Tongue (tissue), 2 donors: ENCODE measurements around the gene SPO11. TPM values are rescaled to one million over a fixed set of nuclear protein-coding genes. Genes with fewer than 3 reads are reported as not detected.
A peak's percentile ranks its signal among the peaks of the same experiment; 100 is the strongest.

Experiments used
- DNase-seq: peaks from one replicate; pipeline ENCODE4 v3.0.0-alpha.2; 2015
- total RNA-seq: library from RNA; depleted of rRNA; stranded (reverse); fragments of >200 nt; gene quantifications from one replicate; pipeline ENCODE4 v1.2.3, GENCODE V29; 2014

Gene SPO11
- total RNA-seq, 1 donor from 2014 or later, result not detected

DNA sequence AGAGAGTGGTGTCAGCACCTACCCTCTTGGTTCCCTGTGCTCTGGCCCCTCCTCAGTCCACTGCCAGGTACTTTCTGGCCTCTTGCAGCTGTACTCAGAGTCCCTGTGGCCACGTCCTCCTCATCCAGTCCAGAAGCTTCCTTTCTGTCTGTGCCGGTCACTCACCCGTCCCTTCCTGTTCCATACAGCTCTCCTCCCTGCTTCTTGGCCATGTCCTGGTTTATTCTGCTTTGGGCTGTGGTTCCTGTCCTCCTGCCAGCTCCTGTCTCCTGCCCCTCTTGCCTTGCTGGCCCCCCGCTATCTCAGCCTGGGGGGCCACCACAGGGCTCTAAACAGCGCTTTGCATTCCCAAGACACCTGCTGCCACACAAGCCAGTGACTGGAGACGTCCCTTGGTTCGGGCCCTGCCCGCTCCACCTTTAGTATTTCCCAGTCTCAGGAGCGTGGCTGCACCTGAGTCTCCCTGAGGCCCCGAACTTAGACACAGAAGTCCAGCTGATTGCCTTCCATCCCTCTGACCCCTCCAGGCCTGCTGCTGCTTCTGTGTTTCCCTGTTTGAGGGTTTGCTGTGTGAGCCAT, 46.1 kb downstream of the SPO11 start:
- DNase-seq, result no peak

- DNase-seq, result no peak
Observed at GRCh38 chr20:57377350-57377749, 47.7 kb downstream of the SPO11 start.

- no peak for DNase-seq
Observed at GRCh38 chr20:57378107-57378506, 48.5 kb downstream of the SPO11 start.

DNA sequence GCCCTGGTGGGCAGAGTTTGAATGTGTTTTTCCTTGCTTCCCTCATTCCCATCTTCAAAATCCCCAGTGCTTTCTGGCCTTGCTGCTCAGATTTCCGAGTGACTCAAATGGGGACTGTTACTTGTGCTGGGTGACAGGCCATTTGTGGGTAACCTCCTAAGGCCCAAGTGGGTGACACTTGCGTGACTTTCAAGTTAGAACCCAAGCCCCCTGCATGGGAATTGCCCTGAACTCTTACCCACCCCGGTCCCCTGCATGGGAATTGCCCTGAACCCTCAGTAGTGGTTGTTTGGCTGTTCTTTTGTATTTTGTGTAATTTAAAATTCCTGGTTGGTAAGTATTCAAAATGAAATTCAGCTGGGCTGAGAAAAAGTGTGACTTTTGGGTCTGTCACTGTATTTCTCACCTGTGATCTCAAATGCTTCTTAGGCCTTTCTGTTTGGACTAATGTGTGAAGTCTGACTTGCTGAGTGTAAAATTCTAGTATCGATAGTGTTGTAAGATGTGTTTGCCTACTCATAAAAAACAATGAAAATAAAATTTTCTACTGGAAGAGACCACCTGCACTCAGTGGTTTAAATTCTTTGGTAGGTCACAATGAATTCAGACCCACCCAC, 49.2 kb downstream of the SPO11 start:
- DNase-seq, result no peak

- DNase-seq, result no peak
Observed at GRCh38 chr20:57379263-57379647, 49.7 kb downstream of the SPO11 start.

- no peak for DNase-seq
Observed at GRCh38 chr20:57380081-57380750, 50.6 kb downstream of the SPO11 start.

DNA sequence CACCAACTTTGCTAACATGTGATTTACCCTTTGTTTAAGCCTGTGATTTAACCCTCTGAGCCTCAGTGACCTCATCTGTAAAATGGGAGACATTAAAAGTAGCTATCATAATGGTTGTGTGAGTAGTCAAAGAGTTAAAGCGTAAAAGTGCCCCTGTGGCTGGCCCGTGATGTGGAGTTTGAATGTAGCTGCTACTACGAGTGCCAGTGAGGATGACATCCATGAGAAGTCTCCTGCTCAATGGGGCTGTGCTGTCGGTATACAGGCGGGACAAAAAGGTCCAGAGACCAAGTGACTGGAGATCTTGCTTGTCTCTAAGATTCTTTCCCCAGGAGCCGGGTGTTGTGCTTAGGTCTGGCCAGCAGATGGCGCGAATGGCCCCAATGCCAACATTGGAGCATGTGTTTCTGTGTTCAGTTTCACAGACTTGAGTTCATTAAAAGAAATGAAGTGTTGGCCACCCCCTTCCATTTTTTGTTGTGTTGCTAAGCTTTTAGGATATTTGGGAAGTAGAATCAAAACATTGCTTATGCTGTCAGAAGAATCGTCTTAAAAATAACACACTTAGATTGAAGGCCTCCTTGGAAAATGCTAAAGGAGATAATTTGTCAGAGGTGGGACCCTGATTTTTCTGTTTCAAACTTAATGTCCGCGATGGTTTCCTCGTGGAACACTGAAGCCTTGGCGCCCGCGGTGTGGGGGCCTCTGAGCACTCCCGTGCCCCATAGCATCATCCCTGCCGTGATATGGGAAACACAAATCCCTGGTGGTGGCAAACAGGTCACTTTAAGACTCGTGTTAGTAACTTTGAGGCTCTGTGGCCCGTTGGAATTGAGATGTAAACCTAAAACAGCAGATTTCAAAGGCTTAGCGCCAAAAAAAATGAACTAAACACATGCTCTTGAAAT, 52.2 kb downstream of the SPO11 start:
- peak; percentile 91 for DNase-seq

DNA sequence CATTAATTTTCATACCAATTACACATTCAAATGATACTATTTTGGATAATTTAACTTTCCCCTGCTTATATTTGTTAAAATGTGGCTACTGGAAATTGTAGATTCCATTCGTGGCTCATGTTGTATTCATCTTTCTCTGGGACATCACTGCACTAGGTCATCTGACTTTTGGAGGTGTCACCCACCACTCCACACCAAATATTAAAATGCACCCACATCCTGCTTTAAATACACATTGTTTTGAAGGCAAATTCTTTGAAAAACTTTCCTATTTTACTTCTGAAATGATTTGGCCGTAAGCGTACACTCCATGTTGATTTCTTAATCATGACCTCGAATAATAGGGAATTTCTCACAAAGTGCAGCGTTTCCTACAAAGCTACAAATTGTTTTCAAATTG, 52.9 kb downstream of the SPO11 start:
- DNase-seq, result no peak

GRCh38 chr20:57383447-57384347, 54.1 kb downstream of the SPO11 start:
- no peak for DNase-seq

- no peak for DNase-seq
Observed at GRCh38 chr20:57384486-57384885, 54.9 kb downstream of the SPO11 start.

GRCh38 chr20:57384953-57385761, 55.6 kb downstream of the SPO11 start:
- DNase-seq, result no peak

DNA sequence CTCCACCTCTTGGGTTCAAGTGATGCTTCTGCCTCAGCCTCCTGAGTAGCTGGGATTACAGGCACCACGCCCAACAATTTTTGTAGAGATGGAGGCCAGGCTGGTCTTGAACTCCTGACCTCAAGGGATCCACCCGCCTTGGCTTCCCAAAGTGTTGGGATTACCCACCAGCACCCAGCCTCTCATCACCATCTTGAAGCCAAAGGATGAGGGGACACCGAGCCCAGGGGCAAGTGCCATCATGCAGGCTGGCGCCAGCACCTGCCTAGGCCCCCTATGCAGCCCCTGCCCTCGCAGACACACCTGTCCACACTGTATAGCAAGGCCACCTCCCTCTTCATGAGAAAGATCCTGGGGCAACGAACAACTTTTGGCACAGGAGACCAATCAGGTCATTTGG, 56.3 kb downstream of the SPO11 start:
- DNase-seq, result no peak

DNA sequence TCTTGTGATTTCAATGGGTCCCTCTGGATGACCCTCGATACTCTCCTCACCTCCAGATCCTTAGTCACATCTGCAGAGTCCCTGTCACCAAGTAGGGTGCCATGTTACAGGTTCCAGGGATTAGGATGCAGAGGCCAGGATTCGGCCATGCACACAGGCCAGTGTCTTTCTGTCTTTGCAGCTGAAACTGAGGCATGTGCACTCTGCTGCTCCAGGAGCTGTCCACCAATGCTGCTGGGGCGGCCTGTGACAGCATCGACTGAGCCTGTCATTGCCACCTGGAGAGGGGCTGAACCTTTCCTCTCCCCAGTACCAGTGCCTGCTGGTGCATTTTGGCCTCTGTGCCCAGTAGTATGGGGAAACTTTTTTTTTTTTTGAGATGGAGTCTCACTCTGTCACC, 57.2 kb downstream of the SPO11 start:
- no peak for DNase-seq

DNA sequence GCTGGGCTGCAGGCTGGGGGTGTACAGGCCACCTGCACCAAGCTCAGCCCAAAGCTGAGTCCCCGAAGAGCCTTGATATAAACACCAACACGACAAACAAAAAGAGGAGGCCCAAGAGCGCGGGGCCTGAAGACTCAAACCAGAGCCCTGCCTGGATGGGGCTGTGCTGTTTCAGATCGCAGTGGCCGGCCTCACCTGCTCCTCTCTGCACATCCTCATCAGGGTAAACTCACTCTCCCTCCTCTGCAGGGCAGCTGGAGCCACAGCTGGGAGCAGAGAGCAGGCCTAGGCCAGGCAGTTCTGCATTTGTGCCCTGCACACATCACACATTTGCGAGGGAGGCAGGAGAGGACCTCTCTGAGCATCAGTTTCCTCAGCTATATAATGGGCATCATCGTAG, 57.9 kb downstream of the SPO11 start:
- DNase-seq, result no peak

DNA sequence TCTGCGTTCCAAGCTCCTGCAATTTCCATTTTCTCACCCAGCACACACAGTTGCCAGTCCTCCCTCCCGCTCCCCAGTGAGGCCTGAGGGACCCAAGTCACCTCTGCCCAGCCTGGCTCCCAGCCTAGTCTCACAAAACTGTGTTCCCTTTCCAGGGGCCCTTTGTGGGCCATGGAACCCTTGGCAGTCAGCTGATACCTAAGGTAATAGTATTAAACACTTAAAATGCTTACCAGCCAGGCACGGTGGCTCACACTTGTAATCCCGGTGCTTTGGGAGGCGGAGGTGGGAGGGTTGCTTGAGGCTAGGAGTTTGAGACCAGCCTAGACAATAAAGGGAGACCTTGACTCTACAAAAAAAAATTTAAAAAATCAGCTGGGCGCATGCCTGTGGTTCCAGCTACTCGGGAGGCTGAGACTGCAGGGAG, 58.4 kb downstream of the SPO11 start:
- DNase-seq, result no peak

DNA sequence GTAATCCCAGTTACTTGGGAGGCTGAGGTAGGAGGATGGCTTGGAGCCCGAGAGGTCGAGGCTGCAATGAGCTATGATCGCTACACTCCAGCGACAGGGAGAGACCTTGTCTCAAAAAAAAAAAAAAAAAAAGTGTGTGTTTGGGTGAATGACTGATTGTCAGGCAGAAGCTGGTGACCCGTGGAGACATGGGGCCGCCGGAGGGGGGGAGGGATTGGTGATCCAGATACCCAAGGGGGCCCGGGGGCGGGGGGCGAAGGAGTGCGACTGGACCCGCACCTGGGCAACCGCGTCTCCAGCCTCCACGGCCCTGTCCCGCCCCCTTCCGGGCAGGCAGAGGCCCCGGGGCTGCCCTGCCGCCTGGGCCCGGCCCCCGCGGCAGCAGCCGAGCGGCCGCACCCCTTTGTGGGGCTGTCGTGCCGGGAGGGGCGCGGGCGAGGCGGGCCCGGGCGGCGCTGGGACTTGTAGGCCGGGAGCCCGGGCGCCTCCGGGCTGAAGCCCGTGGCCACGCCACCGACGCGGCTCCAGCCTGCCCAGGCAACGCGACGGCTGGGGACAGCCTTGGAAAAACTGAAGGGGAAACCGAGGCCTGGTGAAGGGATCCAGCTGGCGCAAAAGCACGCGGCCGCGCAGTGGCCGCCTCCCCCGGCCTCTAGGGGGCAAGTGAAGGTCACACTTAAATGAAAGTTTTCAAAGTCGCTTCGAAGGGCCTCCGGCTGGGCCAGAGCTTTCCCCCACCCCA, 59.5 kb downstream of the SPO11 start:
- DNase-seq, result peak; percentile 85

GRCh38 chr20:57389695-57390603, 60.3 kb downstream of the SPO11 start:
- no peak for DNase-seq

GRCh38 chr20:57390604-57391438, 61.2 kb downstream of the SPO11 start, which contains the start of gene RBM38:
Gene RBM38 (plus strand): TSS chr20:57391396. CDS start chr20:57391582, 186 bp downstream.
- DNase-seq, result peak; percentile 90
